ENCODE results near the gene ITGBL1. TPM values are rescaled to one million over a fixed set of nuclear protein-coding genes. Genes with fewer than 3 reads are reported as not detected.

The ITGBL1 gene
- total and polyA plus RNA-seq, 2 of the 13 experiments (the other 11 are each of a cell fraction or from before 2014, with no cell fraction given), result 0.02 TPM; not detected in 1

- Histone ChIP-seq H3K4me2 (ENCODE audit: low read depth, low read length) (no peak overlapping the region), H2AFZ (ENCODE audit: low read length) (no peak overlapping the region), H3K27me3 (ENCODE audit: control insufficient read depth in 1 of 2, insufficient read depth in 2 of 2, low read length in 2 of 2) (peaks cover 0 to 7% of the 10 kb centered on the region in 2 experiments; a peak in 1 of 5 replicates), H3K79me2 (ENCODE audit: insufficient read depth, low read length) (no peaks in the 10 kb centered on the region), H3K27ac (ENCODE audit: extremely low read length, insufficient read depth, low read length) (no peak overlapping the region), H3K36me3 (replicated peaks in 1 of 2; ENCODE audit: control insufficient read depth in 1 of 2, insufficient read depth in 2 of 2, low read length in 2 of 2) (no peaks in the 10 kb centered on the region), H4K20me1 (ENCODE audit: insufficient read depth, low read length) (no peaks in the 10 kb centered on the region), H3K9ac (ENCODE audit: insufficient read depth, low read depth, low read length) (no peak overlapping the region), H3K9me3 (ENCODE audit: low read length) (no peaks in the 10 kb centered on the region), H3K4me1 (ENCODE audit: insufficient read depth, low read length) (no peaks in the 10 kb centered on the region; the same call in 1 of the 2 replicates), H3K4me3 (replicated peaks in 1 of 3; ENCODE audit: insufficient read depth in 1 of 3, low read depth in 2 of 3, low read length in 3 of 3) (no peak overlapping the region)
- intact Hi-C loops (cut with micrococcal nuclease; ENCODE audit: unreplicated experiment) (no loop called here), in situ Hi-C loops (cut with HindIII; ENCODE audit: extremely low pct_ligation_motif_present, low pct_unique_long_range_greater_than_20kb) (loop anchor here (25.0 kb wide), 1 partner anchor 314 kb away; no protein-coding TSS in a partner anchor)
- ChIA-PET CTCF (ENCODE audit: low intra/inter-chr PET ratio, low total read pairs) (no interaction called here), POLR2A (no interaction called here)
- TF ChIP-seq HDAC1 (CRISPR knock-in tag; IDR thresholded peaks at IDR 0.05) (no peak), ETV5 (CRISPR knock-in tag; IDR thresholded peaks at IDR 0.05; ENCODE audit: borderline replicate concordance) (no peak), SRY (CRISPR knock-in tag; IDR thresholded peaks at IDR 0.05) (no peak), ZNF17 (CRISPR knock-in tag; IDR thresholded peaks at IDR 0.05) (no peak), ATRX (CRISPR knock-in tag; IDR thresholded peaks at IDR 0.05; ENCODE audit: borderline replicate concordance) (no peak), CENPX (CRISPR knock-in tag; IDR thresholded peaks at IDR 0.05) (no peak), PHF5A (CRISPR knock-in tag; IDR thresholded peaks at IDR 0.05; ENCODE audit: low read depth, unreplicated experiment) (no peak)
- TF ChIP-seq, protein P1, sequence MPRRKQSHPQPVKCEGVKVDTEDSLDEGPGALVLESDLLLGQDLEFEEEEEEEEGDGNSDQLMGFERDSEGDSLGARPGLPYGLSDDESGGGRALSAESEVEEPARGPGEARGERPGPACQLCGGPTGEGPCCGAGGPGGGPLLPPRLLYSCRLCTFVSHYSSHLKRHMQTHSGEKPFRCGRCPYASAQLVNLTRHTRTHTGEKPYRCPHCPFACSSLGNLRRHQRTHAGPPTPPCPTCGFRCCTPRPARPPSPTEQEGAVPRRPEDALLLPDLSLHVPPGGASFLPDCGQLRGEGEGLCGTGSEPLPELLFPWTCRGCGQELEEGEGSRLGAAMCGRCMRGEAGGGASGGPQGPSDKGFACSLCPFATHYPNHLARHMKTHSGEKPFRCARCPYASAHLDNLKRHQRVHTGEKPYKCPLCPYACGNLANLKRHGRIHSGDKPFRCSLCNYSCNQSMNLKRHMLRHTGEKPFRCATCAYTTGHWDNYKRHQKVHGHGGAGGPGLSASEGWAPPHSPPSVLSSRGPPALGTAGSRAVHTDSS (CRISPR knock-in tag; conservative IDR thresholded peaks at IDR 0.05), result no peak
- DNase-seq (ENCODE audit: low spot score) (no peak), ATAC-seq (no peak), FAIRE-seq (no peak)
- no TSS peak for BruUV-seq (replicated peaks)
These were observed 834 bp upstream of the ITGBL1 start for GRCh38 chr13:101451641-101452040.

Measured in HepG2 (cell line).